KOPT-K1 (cell line): ENCODE measurements around the gene UNC45B.
"Not testable (repeated sequence)": the region's sequence is repeated elsewhere in the genome, so short reads cannot be mapped to it uniquely, and the experiment has no call there.

ENCODE experiments used
- H3K27ac ChIP-seq: fragments of 200-600 bp; sonication (generic); 2 replicates; pipeline ENCODE4 v1.5.1; 2016; ENCODE audit warnings: antibody characterized with exemption, mild to moderate bottlenecking, low read depth, low read length; ENCODE audit not compliant: poor library complexity, severe bottlenecking
- H3K36me3 ChIP-seq: fragments of 200-600 bp; sonication (generic); 2 replicates; pipeline ENCODE4 v1.5.1; 2017; ENCODE audit warnings: antibody characterized with exemption, mild to moderate bottlenecking, low read length, moderate library complexity; ENCODE audit not compliant: insufficient read depth
- H3K9me3 ChIP-seq: fragments of 200-600 bp; sonication (generic); 2 replicates; pipeline ENCODE4 v1.5.1; 2017; ENCODE audit warnings: antibody characterized with exemption, low read length, mild to moderate bottlenecking; ENCODE audit not compliant: insufficient read depth, poor library complexity, severe bottlenecking

The UNC45B gene

DNA sequence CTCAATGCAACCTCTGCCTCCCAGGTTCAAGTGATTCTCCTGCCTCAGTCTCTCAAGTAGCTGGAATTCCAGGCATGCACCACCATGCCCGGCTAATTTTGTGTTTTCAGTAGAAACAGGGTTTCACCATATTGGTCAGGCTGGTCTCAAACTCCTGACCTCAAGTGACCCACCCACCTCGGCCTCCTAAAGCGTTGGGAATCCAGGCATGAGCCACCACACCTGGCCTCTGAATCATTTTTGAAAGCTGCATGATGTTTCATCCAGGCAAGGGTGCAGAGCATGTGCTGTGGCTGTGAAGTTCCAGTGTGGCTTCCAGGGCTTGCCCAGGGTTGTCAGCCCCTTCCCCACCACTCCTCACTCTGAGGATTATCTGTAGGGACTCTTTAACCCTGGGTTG is 24.7 kb downstream of the UNC45B start:
- H3K9me3 ChIP-seq, H3K36me3 ChIP-seq: not testable (repeated sequence)
- H3K27ac ChIP-seq, result peak overlapping the region; percentile 49

DNA sequence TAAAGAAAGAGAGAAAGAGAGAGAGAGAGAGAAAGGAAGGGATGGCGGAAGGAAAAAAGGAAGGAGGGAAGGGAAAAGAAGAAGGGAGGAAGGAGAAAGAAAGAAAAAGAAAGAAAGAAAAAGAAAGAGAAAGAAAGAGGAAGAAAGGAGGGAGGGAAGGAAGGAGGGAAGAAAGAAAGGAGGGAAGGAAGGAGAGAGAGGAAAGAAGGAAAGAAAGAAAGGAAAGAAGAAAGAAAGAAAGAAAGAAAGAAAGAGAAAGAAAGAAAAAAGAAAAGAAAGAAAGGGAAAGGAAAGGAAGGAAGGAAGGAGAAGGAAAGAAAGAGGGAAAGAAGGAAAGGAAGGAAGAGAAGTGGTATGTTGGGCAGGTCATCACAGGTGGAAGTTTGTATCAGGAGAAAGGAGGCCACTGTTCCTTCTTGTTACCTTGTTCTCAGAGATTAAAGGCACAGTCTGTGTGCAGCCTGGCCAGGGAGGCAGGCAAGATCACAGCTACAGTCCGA is 27.3 kb downstream of the UNC45B start:
- Histone ChIP-seq H3K27ac (peak overlapping the region; percentile 4), H3K36me3 (no peaks in the 10 kb centered on the region), H3K9me3 (peaks cover 6% of the 10 kb centered on the region)

DNA sequence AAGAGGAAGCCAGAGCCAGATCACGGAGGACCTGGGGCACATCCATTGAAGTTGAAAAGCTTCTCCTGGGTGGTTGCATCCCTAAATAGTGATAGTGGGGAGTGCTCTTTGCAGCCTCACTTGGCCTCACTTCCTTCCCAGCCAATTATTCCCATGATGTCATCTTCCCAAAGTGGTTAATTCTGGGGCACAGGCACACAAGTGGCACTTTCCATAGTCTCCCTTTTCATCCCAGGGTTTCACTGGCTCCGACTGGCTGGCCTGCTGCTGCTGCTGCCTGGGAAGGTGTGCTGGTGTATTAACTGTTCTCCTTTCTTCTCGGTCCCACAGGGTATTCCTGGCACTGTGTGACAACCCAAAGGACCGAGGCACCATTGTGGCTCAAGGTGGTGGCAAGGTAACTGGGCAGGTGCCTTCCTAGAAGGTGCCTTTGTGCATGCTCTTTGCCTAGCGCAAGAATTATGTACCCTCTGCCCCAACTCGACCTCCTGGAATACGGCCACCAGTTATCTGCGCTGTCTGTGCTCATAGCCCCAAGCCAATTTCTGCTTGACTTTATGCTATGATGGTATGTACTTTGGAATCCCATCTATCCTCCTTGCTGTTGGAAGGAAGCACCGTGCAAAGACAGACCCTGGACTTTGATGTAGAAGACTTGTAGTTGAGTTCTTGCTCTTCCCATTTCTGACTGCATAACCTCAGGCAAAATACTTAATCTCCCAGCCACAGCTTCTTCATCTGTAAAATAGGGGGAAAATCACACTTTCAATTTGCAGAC is 28.2 kb downstream of the UNC45B start:
- Histone ChIP-seq H3K27ac (no peak overlapping the region), H3K36me3 (no peaks in the 10 kb centered on the region), H3K9me3 (peaks cover 6% of the 10 kb centered on the region)

DNA sequence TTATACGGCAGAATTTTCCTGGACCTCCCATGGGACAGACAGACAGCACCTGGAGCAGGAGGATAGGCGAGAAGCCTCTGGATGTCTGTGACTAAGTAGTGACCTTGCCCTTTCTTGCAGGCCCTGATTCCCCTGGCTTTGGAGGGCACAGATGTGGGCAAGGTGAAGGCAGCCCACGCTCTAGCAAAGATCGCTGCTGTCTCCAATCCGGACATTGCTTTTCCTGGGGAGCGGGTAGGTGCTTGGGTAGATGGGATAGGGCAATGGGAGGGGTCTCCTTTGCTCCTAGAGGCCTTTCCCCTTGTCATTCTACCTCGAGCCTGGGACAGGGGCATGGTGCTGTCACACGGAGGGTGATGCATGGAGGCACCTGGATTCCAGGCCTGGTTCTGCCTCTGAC is 29.3 kb downstream of the UNC45B start:
- Histone ChIP-seq H3K27ac (peak overlapping the region; percentile 43), H3K36me3 (no peaks in the 10 kb centered on the region), H3K9me3 (peaks cover 6% of the 10 kb centered on the region)

DNA sequence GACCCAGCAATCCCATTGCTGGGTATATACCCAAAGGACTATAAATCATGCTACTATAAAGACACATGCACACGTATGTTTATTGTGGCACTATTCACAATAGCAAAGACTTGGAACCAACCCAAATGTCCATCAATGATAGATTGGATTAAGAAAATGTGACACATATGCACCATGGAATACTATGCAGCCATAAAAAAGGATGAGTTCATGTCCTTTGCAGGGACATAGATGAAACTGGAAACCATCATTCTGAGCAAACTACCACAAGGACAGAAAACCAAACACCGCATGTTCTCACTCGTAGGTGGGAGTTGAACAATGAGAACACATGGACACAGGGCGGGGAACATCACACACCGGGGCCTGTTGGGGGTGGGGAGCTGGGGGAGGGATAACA is 31.8 kb downstream of the UNC45B start:
- not testable (repeated sequence) for H3K36me3 ChIP-seq, H3K9me3 ChIP-seq, H3K27ac ChIP-seq

DNA sequence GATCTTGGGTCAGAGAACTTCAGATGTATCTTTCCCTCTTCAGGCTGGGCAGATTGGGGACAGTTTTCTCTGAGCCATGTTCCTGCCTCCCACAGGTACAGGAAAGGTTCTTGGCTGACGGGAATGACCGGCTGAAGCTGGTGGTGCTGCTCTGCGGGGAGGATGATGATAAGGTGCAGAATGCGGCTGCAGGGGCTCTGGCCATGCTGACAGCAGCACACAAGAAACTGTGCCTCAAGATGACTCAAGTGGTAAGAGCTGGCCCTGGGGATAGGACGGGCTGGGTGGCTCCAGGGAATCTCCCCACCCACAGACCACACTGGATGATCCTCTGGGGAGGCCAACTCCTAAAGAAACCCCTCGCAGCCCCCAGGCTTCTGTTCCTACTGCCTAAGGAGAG is 35.7 kb downstream of the UNC45B start:
- Histone ChIP-seq H3K36me3 (no peaks in the 10 kb centered on the region), H3K9me3 (peaks cover 6% of the 10 kb centered on the region), H3K27ac (no peak overlapping the region)

DNA sequence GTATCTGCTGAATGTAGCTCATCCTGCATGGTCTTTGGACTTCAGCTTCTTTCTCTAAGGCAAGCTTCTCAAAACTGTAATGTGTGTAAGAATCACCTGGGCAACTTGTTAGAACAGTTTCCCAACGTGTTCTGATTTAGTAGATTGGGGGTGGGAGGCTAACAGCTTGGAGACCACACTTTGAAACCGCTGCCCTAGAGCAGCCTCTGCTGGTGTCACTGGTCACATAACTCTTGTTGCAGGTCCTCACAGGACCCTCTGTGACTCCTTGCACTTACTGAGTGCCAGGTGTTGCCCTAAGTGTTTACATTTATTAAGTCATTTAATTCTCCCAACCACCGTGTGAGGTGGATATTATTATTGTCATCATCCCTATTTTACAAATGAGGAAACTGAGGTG is 36.7 kb downstream of the UNC45B start:
- Histone ChIP-seq H3K36me3 (no peaks in the 10 kb centered on the region), H3K27ac (no peak overlapping the region), H3K9me3 (peaks cover under 1% of the 10 kb centered on the region)

DNA sequence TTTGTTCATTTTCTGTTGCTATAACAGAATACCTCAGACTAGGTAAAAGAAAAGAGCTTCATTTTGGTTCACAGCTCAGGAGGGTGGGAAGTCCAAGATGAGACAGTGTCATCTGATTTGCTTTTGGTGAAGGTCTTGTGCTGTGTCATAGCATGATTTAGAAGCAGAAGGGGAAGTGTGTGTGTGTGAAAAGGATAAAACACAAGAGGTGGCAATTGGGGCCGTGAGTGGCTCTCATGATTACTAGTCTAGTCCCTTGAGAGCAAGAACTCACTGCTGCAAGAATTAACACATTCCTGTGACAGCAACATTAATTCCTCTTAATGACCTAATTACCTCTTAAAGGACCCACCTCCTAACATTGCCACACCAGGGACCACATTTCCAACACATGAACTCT is 38.2 kb downstream of the UNC45B start:
- Histone ChIP-seq H3K27ac (no peak overlapping the region), H3K36me3 (no peaks in the 10 kb centered on the region), H3K9me3 (no peaks in the 10 kb centered on the region)

DNA sequence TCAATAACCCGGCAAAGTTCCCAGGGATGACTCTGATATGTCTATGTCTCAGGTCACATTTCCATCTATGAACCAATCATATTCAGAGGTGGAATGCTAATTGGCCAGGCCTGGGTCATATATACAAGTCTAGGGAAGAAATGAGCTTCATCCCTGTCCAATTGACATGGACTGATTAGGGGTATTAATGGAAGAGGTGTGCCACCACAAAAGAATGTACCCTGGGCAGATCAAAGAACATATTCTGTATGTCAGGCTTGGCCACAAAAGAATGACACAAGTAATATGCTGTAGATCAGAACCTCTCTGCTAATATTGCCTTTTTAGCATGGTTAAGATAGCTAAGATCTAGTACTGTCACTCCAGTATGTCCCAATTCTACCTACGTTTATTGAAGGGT is 39.9 kb downstream of the UNC45B start:
- Histone ChIP-seq H3K36me3 (no peaks in the 10 kb centered on the region), H3K27ac (no peak overlapping the region), H3K9me3 (no peaks in the 10 kb centered on the region)

DNA sequence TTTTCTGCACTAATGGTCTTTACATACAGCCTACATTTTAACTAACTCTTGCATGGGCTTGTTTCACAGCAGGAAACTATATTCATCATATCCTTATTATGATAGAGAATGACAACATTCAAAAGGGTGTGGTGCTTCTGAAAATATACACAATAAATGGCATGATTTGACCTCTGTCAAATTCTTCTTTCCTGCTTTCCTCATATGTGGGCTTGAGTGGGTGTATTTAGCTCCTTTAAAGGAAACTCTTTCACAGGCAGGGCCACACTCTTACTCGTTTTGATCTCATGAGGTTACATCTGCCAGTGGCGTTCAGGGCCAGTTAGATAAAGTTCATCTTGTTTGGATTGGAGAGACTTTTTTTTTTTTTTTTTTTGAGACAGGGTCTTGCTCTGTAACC is 40.5 kb downstream of the UNC45B start:
- no peak overlapping the region for H3K27ac ChIP-seq
- H3K9me3 ChIP-seq, result no peaks in the 10 kb centered on the region
- H3K36me3 ChIP-seq, result no peaks in the 10 kb centered on the region

DNA sequence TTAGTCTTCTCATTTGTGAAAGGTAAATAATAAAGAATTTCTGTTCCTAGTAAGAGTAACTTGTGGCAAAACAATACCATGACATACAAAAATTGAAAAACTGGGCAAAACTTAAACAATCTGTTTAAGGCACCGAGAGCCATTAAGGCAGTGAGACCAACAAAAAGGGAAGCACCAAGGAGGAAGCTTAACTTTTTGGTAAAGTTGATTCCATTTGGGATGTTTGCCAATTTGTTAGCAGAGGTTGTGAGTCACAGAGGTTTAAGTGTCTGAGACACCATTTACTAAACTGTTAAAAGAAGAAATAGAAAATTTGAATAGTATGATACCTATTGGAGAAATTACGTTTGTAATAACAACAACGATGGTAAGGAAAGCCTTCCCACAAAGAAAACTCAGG is 41.7 kb downstream of the UNC45B start:
- no peaks in the 10 kb centered on the region for H3K36me3 ChIP-seq
- H3K9me3 ChIP-seq, result no peaks in the 10 kb centered on the region
- no peak overlapping the region for H3K27ac ChIP-seq

DNA sequence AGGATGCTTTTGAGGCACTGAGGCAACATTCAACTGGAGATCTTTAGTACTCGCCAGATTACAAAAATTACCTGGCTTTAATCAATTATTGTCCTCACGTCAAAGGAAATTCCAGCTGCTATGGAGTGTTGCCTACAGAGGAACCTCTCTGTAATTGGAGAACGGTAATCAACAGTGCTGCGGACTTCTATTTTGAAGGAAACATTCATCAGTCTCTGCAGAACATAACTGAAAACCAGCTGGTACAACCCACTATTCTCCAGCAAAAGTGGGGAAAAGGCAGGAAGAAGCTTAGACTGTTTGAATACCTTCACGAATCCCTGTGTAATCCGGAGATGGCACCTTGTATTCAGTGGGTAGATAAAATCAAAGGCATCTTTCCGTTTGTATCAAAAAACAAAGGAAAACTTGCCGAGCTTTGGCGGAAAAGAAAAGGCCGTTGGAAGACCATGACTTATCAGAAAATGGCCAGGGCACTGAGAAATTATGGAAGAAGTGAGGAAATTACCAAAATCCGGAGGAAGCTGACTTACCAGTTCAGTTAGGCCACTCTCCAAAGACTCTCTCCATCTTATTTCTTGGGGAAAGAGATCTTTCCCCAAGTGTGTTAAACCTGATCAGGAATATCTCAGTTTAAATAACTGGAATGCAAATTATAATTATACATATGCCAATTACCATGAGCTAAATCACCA is 43.5 kb downstream of the UNC45B start:
- Histone ChIP-seq H3K27ac (no peak overlapping the region), H3K36me3 (no peaks in the 10 kb centered on the region), H3K9me3 (peaks cover 6% of the 10 kb centered on the region)

DNA sequence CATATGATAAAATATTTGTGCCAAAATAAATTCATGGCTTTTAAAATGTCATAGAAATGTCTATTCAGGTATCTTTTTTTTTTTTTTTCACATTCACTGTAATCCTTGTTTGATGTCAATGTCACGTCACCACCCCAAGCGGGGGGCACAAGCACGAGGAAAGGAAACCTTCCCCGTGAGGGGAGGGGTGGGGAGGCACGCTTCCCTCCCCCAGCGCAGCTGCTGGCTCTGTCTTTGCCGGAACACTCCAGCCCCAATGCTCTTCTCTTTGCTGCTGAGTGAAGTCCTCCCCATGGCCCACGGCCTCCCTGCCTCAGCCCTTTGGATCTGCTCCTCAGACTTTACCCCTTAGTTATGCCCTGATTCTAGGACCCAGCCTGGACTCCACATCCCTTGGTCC is 45.1 kb downstream of the UNC45B start:
- Histone ChIP-seq H3K9me3 (peaks cover 19% of the 10 kb centered on the region), H3K36me3 (no peaks in the 10 kb centered on the region), H3K27ac (peak overlapping the region; percentile 34)

DNA sequence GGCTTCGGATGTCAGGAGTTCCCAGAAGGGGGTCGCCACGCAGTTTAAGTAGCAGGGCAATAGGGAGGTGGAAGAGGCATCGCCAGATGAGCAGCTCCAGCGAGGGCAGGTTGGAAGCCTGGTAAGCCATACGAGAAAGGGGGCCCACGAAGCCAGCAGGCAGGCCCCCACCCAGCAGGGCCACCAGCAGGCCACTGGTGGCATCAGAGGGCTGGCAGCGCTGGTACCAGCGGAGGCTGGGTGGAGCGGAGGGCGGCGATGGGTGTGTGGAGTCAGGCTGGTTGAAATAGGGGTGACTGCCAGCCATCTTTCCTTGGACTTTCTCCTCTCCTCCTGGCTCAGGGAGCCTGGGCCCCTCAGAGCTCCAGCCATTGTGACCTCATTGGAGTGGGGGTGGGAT is 46.4 kb downstream of the UNC45B start, which contains the start of gene SLC35G3:
TSS of gene SLC35G3 (minus strand) at position 393 of the 400 bp plus-strand sequence. CDS start at position 307, 86 bp downstream.
- Histone ChIP-seq H3K27ac (peak within 1 kb of the TSS; percentile 34), H3K9me3 (peaks cover 22% of the 10 kb centered on the region)
- not testable (repeated sequence) for H3K36me3 ChIP-seq

DNA sequence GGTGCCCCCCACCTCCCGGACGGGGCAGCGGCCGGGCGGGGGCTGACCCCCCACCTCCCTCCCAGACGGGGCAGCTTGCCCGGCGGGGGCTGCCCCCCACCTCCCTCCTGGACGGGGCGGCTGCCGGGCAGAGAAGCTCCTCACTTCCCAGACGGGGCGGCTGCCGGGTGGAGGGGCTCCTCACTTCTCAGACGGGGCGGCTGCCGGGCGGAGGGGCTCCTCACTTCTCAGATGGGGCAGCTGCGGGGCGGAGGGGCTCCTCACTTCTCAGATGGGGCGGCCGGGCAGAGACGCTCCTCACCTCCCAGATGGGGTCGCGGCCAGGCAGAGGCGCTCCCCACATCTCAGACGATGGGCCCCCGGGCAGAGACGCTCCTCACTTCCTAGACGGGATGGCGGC is 47.4 kb downstream of the UNC45B start:
- not testable (repeated sequence) for H3K36me3 ChIP-seq, H3K27ac ChIP-seq
- peaks cover 32% of the 10 kb centered on the region for H3K9me3 ChIP-seq

DNA sequence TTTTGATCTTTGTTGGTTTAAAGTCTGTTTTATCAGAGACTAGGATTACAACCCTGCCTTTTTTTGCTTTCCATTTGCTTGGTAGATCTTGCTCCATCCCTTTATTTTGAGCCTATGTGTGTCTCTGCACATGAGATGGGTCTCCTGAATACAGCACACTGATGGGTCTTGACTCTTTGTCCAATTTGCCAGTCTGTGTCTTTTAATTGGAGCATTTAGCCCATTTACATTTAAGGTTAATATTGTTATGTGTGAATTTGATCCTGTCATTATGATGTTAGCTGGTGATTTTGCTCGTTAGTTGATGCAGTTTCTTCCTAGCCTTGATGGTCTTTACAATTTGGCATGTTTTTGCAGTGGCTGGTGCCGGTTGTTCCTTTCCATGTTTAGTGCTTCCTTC is 55.0 kb downstream of the UNC45B start:
- not testable (repeated sequence) for H3K27ac ChIP-seq, H3K36me3 ChIP-seq
- peaks cover 36% of the 10 kb centered on the region for H3K9me3 ChIP-seq
